ENCODE data around the gene C10orf90. TPM values are rescaled to one million over a fixed set of nuclear protein-coding genes. Genes with fewer than 3 reads are reported as not detected.

Gene C10orf90
- total RNA-seq, 1 experiment from 2014 or later = not detected

- H2BK20ac ChIP-seq (ENCODE audit: low read depth, low read length, poor library complexity, severe bottlenecking) = no peak overlapping the region
- H3K27me3 Mint-ChIP-seq (ENCODE audit: low read depth) = peaks cover 2% of the 10 kb centered on the region; the same call in 1 of the 2 replicates
These were observed 53.3 kb downstream of the C10orf90 start for GRCh38 chr10:126617208-126617607.

More at GRCh38 chr10:126617208-126617607, 53.3 kb downstream of the C10orf90 start:
- H3K79me2 ChIP-seq (ENCODE audit: insufficient read depth, low read length) = no peaks in the 10 kb centered on the region
- WGBS (ENCODE audit: extremely low coverage, insufficient read length, low lambda C conversion rate) = no CpG with 5 or more reads among the region's 1 CpG
- no peak overlapping the region for H2BK12ac ChIP-seq (ENCODE audit: insufficient read length, low read depth, low read length)
- H2AK5ac ChIP-seq (ENCODE audit: insufficient read length, low read length) = no peak overlapping the region
- no peak for TF ChIP-seq CTCF (conservative IDR thresholded peaks at IDR 0.05)
- no peaks in the 10 kb centered on the region for H3K27me3 ChIP-seq (ENCODE audit: insufficient read depth, low read length)
- Mint-ChIP-seq H3K4me1 (no peaks in the 10 kb centered on the region), H3K27ac (no peak overlapping the region), H3K36me3 (ENCODE audit: insufficient read depth in 1 of 3, low read depth in 3 of 3) (no peaks in the 10 kb centered on the region), H3K9me3 (peaks cover 0 to 3% of the 10 kb centered on the region in 2 experiments; a peak in 2 of 5 replicates), H3K4me3 (no peak overlapping the region)
- H2BK5ac ChIP-seq (ENCODE audit: insufficient read length, low read length) = no peak overlapping the region
- H3K4me1 ChIP-seq (ENCODE audit: insufficient read depth, low read length) = no peaks in the 10 kb centered on the region
- H3K27ac ChIP-seq (ENCODE audit: insufficient read length, low read depth, low read length) = no peak overlapping the region
- no peak overlapping the region for H2BK15ac ChIP-seq (ENCODE audit: low read depth, low read length)
- no peak overlapping the region for H4K91ac ChIP-seq (ENCODE audit: insufficient read length, low read depth, low read length)
- no peak overlapping the region for H4K8ac ChIP-seq (replicated peaks; ENCODE audit: insufficient read length, low read depth, low read length)
- no peak overlapping the region for H3T11ph ChIP-seq (ENCODE audit: low read length)
- no peak overlapping the region for H2AFZ ChIP-seq (ENCODE audit: low read length)
- H3K23ac ChIP-seq (ENCODE audit: insufficient read length, low read depth, low read length) = no peak overlapping the region
- H3K4me2 ChIP-seq (ENCODE audit: insufficient read depth, insufficient read length, low read length) = no peak overlapping the region
- DNase-seq = no peak
- no peak overlapping the region for H3K56ac ChIP-seq (ENCODE audit: insufficient read length, low read depth, low read length)
- H3K4ac ChIP-seq (ENCODE audit: low read depth, low read length) = no peak overlapping the region
- H3K14ac ChIP-seq (ENCODE audit: insufficient read depth, low read length) = no peak overlapping the region
- H3K23me2 ChIP-seq (ENCODE audit: insufficient read length, low read depth, low read length, poor library complexity, severe bottlenecking) = no peaks in the 10 kb centered on the region
- H3K18ac ChIP-seq (ENCODE audit: insufficient read length, low read depth, low read length) = no peak overlapping the region
- no peak overlapping the region for H4K5ac ChIP-seq (ENCODE audit: insufficient read length, low read depth, low read length)
- H3K79me1 ChIP-seq (ENCODE audit: insufficient read depth, low read depth, low read length, poor library complexity, severe bottlenecking) = no peaks in the 10 kb centered on the region
- H3K9ac ChIP-seq (ENCODE audit: extremely low read depth, insufficient read length, low read length) = no peak overlapping the region
- H4K20me1 ChIP-seq (ENCODE audit: control insufficient read depth, insufficient read depth, insufficient read length) = no peaks in the 10 kb centered on the region
- H3K9me3 ChIP-seq (ENCODE audit: control insufficient read depth, low read depth, low read length) = no peaks in the 10 kb centered on the region
- H2BK120ac ChIP-seq (ENCODE audit: low read depth, low read length, poor library complexity, severe bottlenecking) = no peak overlapping the region

Measured in H9 (cell line).